ENCODE data around the gene DDR2.
A peak's percentile ranks its signal among the peaks of the same experiment; 100 is the strongest.

DDR2 gene

DNA sequence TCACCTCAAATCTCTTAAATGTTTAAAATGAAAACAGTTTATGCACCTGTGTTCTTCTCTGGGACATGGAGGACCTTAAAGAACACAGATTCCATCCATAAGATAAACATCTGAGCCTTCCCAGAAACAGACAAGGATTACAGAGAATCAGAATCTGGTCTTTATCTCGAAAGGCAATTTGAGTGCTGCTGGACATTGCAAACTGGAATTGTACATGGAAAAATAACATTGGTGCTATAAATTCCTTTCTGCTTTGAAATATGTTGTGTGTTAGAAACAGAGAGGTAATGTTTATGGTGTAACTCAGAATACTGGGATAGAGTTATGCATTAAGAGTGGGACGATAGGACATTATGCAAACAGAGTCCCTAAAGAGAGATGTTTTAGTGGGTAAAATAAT lies 6.6 kb upstream of the DDR2 start:
- no peak overlapping the region for H3K4me2 ChIP-seq (ENCODE audit: low read depth, low read length)
- H3K27me3 ChIP-seq (replicated peaks; ENCODE audit: insufficient read depth, low read length) = no peaks in the 10 kb centered on the region
- H3K9me3 ChIP-seq (replicated peaks; ENCODE audit: insufficient read depth, low read length) = no peaks in the 10 kb centered on the region
- no peak overlapping the region for H3K27ac ChIP-seq (ENCODE audit: low read length)
- no peak for DNase-seq
- no peaks in the 10 kb centered on the region for H3K36me3 ChIP-seq (replicated peaks; ENCODE audit: insufficient read depth, low read length)
- no peak overlapping the region for H2AFZ ChIP-seq (ENCODE audit: low read length)
- H3K9ac ChIP-seq (ENCODE audit: low read length) = no peak overlapping the region
- no peaks in the 10 kb centered on the region for H4K20me1 ChIP-seq (ENCODE audit: insufficient read depth, low read length)
- no peak for TF ChIP-seq EZH2 (optimal IDR thresholded peaks at IDR 0.05; ENCODE audit: low read depth, low read length)
- TF ChIP-seq, protein P1, sequence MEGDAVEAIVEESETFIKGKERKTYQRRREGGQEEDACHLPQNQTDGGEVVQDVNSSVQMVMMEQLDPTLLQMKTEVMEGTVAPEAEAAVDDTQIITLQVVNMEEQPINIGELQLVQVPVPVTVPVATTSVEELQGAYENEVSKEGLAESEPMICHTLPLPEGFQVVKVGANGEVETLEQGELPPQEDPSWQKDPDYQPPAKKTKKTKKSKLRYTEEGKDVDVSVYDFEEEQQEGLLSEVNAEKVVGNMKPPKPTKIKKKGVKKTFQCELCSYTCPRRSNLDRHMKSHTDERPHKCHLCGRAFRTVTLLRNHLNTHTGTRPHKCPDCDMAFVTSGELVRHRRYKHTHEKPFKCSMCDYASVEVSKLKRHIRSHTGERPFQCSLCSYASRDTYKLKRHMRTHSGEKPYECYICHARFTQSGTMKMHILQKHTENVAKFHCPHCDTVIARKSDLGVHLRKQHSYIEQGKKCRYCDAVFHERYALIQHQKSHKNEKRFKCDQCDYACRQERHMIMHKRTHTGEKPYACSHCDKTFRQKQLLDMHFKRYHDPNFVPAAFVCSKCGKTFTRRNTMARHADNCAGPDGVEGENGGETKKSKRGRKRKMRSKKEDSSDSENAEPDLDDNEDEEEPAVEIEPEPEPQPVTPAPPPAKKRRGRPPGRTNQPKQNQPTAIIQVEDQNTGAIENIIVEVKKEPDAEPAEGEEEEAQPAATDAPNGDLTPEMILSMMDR (IDR thresholded peaks at IDR 0.05; ENCODE audit: low read length) = no peak
- TF ChIP-seq EZH2phosphoT487 (IDR thresholded peaks at IDR 0.05; ENCODE audit: low read length) = no peak
- no peak overlapping the region for H3K4me3 ChIP-seq (ENCODE audit: low read length)
- no peaks in the 10 kb centered on the region for H3K79me2 ChIP-seq (ENCODE audit: low read length)
- H3K4me1 ChIP-seq (ENCODE audit: low read length) = peaks cover 25% of the 10 kb centered on the region
- H3F3A ChIP-seq (ENCODE audit: insufficient read depth, low read length) = peaks cover 9% of the 10 kb centered on the region
- H3K9me2 ChIP-seq (replicated peaks; ENCODE audit: insufficient read depth, low read length) = no peaks in the 10 kb centered on the region

DNA sequence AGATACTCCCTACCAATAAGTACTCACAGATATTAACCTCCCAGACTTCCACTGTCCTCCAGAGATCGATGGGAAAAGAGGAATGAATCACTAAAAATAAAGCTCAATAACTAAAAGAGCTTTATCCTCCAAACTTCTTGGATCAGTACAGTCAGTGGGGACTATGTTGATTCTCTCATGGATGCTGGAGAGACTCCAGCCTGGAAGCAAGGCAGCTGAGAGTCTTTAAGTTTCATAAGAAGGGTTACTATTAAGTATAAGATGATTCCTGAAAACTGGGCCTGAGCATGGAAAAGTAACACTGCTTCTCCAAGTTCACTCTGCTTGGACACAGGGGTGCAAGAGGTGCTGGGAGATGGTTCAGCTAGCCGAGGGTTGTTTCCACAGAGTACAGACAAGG lies 6.2 kb upstream of the DDR2 start:
- peak overlapping the region; percentile 28; the same call in 1 of the 2 replicates for H3K27ac ChIP-seq (ENCODE audit: low read length)
- peaks cover 12% of the 10 kb centered on the region for H3F3A ChIP-seq (ENCODE audit: insufficient read depth, low read length)
- H3K4me1 ChIP-seq (ENCODE audit: low read length) = peaks cover 29% of the 10 kb centered on the region
- H3K9me3 ChIP-seq (replicated peaks; ENCODE audit: insufficient read depth, low read length) = no peaks in the 10 kb centered on the region
- DNase-seq = no peak
- TF ChIP-seq EZH2 (optimal IDR thresholded peaks at IDR 0.05; ENCODE audit: low read depth, low read length) (no peak), EZH2phosphoT487 (IDR thresholded peaks at IDR 0.05; ENCODE audit: low read length) (no peak)
- TF ChIP-seq, protein P1 (IDR thresholded peaks at IDR 0.05; ENCODE audit: low read length) = no peak
- peak overlapping the region; percentile 26 for H3K4me3 ChIP-seq (ENCODE audit: low read length)
- no peaks in the 10 kb centered on the region for H3K79me2 ChIP-seq (ENCODE audit: low read length)
- H3K9me2 ChIP-seq (replicated peaks; ENCODE audit: insufficient read depth, low read length) = no peaks in the 10 kb centered on the region
- no peaks in the 10 kb centered on the region for H4K20me1 ChIP-seq (ENCODE audit: insufficient read depth, low read length)
- no peaks in the 10 kb centered on the region for H3K27me3 ChIP-seq (replicated peaks; ENCODE audit: insufficient read depth, low read length)
- H2AFZ ChIP-seq (ENCODE audit: low read length) = peak overlapping the region; percentile 32
- no peak overlapping the region; the same call in 1 of the 2 replicates for H3K9ac ChIP-seq (ENCODE audit: low read length)
- peak overlapping the region; percentile 41 for H3K4me2 ChIP-seq (ENCODE audit: low read depth, low read length)
- no peaks in the 10 kb centered on the region for H3K36me3 ChIP-seq (replicated peaks; ENCODE audit: insufficient read depth, low read length)

DNA sequence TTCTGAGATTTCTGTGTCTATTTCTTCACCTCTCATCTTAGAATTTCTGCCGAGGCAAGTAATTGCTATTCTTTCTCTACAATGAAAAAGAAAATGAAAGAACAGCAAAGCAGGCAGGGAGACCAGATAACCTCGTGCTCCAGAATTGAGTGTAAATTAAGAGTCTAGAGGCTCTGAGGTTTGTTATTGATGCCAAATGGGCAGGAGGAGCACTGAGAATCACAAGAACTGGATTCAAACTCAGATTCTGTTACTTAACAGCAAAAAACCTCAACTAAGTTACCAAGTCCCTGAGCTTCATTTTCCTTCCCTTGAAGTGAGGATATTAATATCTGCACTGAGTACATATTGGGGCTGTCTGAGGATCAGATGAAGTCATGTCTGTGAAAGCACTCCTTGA lies 5.5 kb upstream of the DDR2 start:
- H3K79me2 ChIP-seq (ENCODE audit: low read length) = no peaks in the 10 kb centered on the region
- no peaks in the 10 kb centered on the region for H3K9me3 ChIP-seq (replicated peaks; ENCODE audit: insufficient read depth, low read length)
- no peaks in the 10 kb centered on the region for H3K27me3 ChIP-seq (replicated peaks; ENCODE audit: insufficient read depth, low read length)
- H3K4me2 ChIP-seq (ENCODE audit: low read depth, low read length) = peak overlapping the region; percentile 41
- DNase-seq = peak; percentile 80
- H3K9ac ChIP-seq (ENCODE audit: low read length) = peak overlapping the region; percentile 16; the same call in 1 of the 2 replicates
- peak overlapping the region; percentile 28; the same call in 1 of the 2 replicates for H3K27ac ChIP-seq (ENCODE audit: low read length)
- TF ChIP-seq EZH2 (optimal IDR thresholded peaks at IDR 0.05; ENCODE audit: low read depth, low read length) (no peak), EZH2phosphoT487 (IDR thresholded peaks at IDR 0.05; ENCODE audit: low read length) (no peak)
- TF ChIP-seq, protein P1 (IDR thresholded peaks at IDR 0.05; ENCODE audit: low read length) = no peak
- peaks cover 12% of the 10 kb centered on the region for H3F3A ChIP-seq (ENCODE audit: insufficient read depth, low read length)
- H4K20me1 ChIP-seq (ENCODE audit: insufficient read depth, low read length) = no peaks in the 10 kb centered on the region
- H2AFZ ChIP-seq (ENCODE audit: low read length) = peak overlapping the region; percentile 32
- H3K4me1 ChIP-seq (ENCODE audit: low read length) = peaks cover 34% of the 10 kb centered on the region
- peak overlapping the region; percentile 26 for H3K4me3 ChIP-seq (ENCODE audit: low read length)
- H3K36me3 ChIP-seq (replicated peaks; ENCODE audit: insufficient read depth, low read length) = no peaks in the 10 kb centered on the region
- no peaks in the 10 kb centered on the region for H3K9me2 ChIP-seq (replicated peaks; ENCODE audit: insufficient read depth, low read length)
